ENCODE measurements around the gene SF3B1.

DNA sequence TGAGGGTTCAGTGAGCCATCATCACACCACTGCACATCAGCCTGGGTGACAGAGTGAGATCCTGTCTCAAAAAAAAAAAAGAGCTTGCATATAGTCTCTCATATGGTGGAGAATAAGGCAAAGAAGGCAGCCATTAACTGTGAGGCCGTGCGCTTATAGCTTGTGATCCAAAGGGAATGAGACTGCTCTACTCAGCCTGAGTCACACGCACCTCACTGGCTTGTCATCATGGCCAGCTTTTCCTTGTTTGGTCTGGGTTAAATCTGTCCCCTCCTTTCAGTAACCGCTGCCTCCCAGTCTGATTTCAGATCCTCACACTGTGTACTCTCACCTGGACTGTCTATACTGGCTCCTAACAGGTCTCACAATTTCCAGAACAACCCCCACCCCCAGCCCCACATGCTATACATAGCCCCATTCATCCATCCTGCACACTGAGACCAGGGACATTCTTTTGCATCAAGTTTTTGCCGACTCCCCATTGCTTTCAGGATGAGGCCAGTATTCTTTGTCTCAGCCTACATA is 88.9 kb downstream of the SF3B1 start:
- TF ChIP-seq, protein P1, sequence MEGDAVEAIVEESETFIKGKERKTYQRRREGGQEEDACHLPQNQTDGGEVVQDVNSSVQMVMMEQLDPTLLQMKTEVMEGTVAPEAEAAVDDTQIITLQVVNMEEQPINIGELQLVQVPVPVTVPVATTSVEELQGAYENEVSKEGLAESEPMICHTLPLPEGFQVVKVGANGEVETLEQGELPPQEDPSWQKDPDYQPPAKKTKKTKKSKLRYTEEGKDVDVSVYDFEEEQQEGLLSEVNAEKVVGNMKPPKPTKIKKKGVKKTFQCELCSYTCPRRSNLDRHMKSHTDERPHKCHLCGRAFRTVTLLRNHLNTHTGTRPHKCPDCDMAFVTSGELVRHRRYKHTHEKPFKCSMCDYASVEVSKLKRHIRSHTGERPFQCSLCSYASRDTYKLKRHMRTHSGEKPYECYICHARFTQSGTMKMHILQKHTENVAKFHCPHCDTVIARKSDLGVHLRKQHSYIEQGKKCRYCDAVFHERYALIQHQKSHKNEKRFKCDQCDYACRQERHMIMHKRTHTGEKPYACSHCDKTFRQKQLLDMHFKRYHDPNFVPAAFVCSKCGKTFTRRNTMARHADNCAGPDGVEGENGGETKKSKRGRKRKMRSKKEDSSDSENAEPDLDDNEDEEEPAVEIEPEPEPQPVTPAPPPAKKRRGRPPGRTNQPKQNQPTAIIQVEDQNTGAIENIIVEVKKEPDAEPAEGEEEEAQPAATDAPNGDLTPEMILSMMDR (IDR thresholded peaks at IDR 0.05), result no peak
- no peak for TF ChIP-seq POLR2A (IDR thresholded peaks at IDR 0.05)
